ENCODE data around the gene XPO5.

XPO5 gene

GRCh38 chr6:43509142-43509983 is 66.5 kb downstream of the XPO5 start:
- H3K36me3 ChIP-seq (ENCODE audit: control insufficient read depth, insufficient read depth, low read length), result peaks cover 37% of the 10 kb centered on the region
- peaks cover 12% of the 10 kb centered on the region for H3K4me1 ChIP-seq (ENCODE audit: control insufficient read depth, insufficient read depth, low read length, poor library complexity, severe bottlenecking)
- H3K27ac ChIP-seq (ENCODE audit: insufficient read depth, low read length, poor library complexity, severe bottlenecking), result no peak overlapping the region
- H3K9me3 ChIP-seq (ENCODE audit: control insufficient read depth, low read length), result no peaks in the 10 kb centered on the region
- peak overlapping the region; percentile 58 for H3K4me3 ChIP-seq (ENCODE audit: insufficient read depth, low read depth, low read length, poor library complexity, severe bottlenecking)
- DNase-seq, result no peak
- peaks cover 9% of the 10 kb centered on the region for H3K27me3 ChIP-seq (replicated peaks; ENCODE audit: control insufficient read depth, insufficient read depth, low read length, poor library complexity, severe bottlenecking)

GRCh38 chr6:43508481-43509141 is 67.2 kb downstream of the XPO5 start:
- peaks cover 9% of the 10 kb centered on the region for H3K27me3 ChIP-seq (replicated peaks; ENCODE audit: control insufficient read depth, insufficient read depth, low read length, poor library complexity, severe bottlenecking)
- peaks cover 38% of the 10 kb centered on the region for H3K36me3 ChIP-seq (ENCODE audit: control insufficient read depth, insufficient read depth, low read length)
- H3K4me1 ChIP-seq (ENCODE audit: control insufficient read depth, insufficient read depth, low read length, poor library complexity, severe bottlenecking), result peaks cover 12% of the 10 kb centered on the region
- H3K27ac ChIP-seq (ENCODE audit: insufficient read depth, low read length, poor library complexity, severe bottlenecking), result no peak overlapping the region
- H3K4me3 ChIP-seq (ENCODE audit: insufficient read depth, low read depth, low read length, poor library complexity, severe bottlenecking), result no peak overlapping the region
- DNase-seq, result no peak
- H3K9me3 ChIP-seq (ENCODE audit: control insufficient read depth, low read length), result no peaks in the 10 kb centered on the region

- H3K36me3 ChIP-seq (ENCODE audit: control insufficient read depth, insufficient read depth, low read length), result peaks cover 36% of the 10 kb centered on the region
- H3K4me1 ChIP-seq (ENCODE audit: control insufficient read depth, insufficient read depth, low read length, poor library complexity, severe bottlenecking), result peaks cover 12% of the 10 kb centered on the region
- no peaks in the 10 kb centered on the region for H3K9me3 ChIP-seq (ENCODE audit: control insufficient read depth, low read length)
- H3K27me3 ChIP-seq (replicated peaks; ENCODE audit: control insufficient read depth, insufficient read depth, low read length, poor library complexity, severe bottlenecking), result peaks cover 9% of the 10 kb centered on the region
- DNase-seq, result peak; percentile 58 to 66 (median 62)
- no peak overlapping the region for H3K27ac ChIP-seq (ENCODE audit: insufficient read depth, low read length, poor library complexity, severe bottlenecking)
- no peak overlapping the region for H3K4me3 ChIP-seq (ENCODE audit: insufficient read depth, low read depth, low read length, poor library complexity, severe bottlenecking)
These were observed 69.0 kb downstream of the XPO5 start for GRCh38 chr6:43506667-43507471.

GRCh38 chr6:43506171-43506570 is 69.7 kb downstream of the XPO5 start:
- Histone ChIP-seq H3K36me3 (ENCODE audit: control insufficient read depth, insufficient read depth, low read length) (peaks cover 34% of the 10 kb centered on the region), H3K9me3 (ENCODE audit: control insufficient read depth, low read length) (no peaks in the 10 kb centered on the region), H3K4me1 (ENCODE audit: control insufficient read depth, insufficient read depth, low read length, poor library complexity, severe bottlenecking) (peaks cover 12% of the 10 kb centered on the region), H3K4me3 (ENCODE audit: insufficient read depth, low read depth, low read length, poor library complexity, severe bottlenecking) (no peak overlapping the region), H3K27ac (ENCODE audit: insufficient read depth, low read length, poor library complexity, severe bottlenecking) (peak overlapping the region; percentile 26), H3K27me3 (replicated peaks; ENCODE audit: control insufficient read depth, insufficient read depth, low read length, poor library complexity, severe bottlenecking) (peaks cover 9% of the 10 kb centered on the region)
- DNase-seq, result peak in 1 of 3 donors; percentile 26

GRCh38 chr6:43505718-43506117 is 70.1 kb downstream of the XPO5 start:
- H3K4me1 ChIP-seq (ENCODE audit: control insufficient read depth, insufficient read depth, low read length, poor library complexity, severe bottlenecking), result peaks cover 11% of the 10 kb centered on the region
- peaks cover 9% of the 10 kb centered on the region for H3K27me3 ChIP-seq (replicated peaks; ENCODE audit: control insufficient read depth, insufficient read depth, low read length, poor library complexity, severe bottlenecking)
- peaks cover 38% of the 10 kb centered on the region for H3K36me3 ChIP-seq (ENCODE audit: control insufficient read depth, insufficient read depth, low read length)
- peak overlapping the region; percentile 26 for H3K27ac ChIP-seq (ENCODE audit: insufficient read depth, low read length, poor library complexity, severe bottlenecking)
- H3K9me3 ChIP-seq (ENCODE audit: control insufficient read depth, low read length), result no peaks in the 10 kb centered on the region
- no peak overlapping the region for H3K4me3 ChIP-seq (ENCODE audit: insufficient read depth, low read depth, low read length, poor library complexity, severe bottlenecking)
- no peak for DNase-seq

- H3K4me3 ChIP-seq (ENCODE audit: insufficient read depth, low read depth, low read length, poor library complexity, severe bottlenecking), result no peak overlapping the region
- peaks cover 9% of the 10 kb centered on the region for H3K27me3 ChIP-seq (replicated peaks; ENCODE audit: control insufficient read depth, insufficient read depth, low read length, poor library complexity, severe bottlenecking)
- no peak overlapping the region for H3K27ac ChIP-seq (ENCODE audit: insufficient read depth, low read length, poor library complexity, severe bottlenecking)
- no peak for DNase-seq
- peaks cover 6% of the 10 kb centered on the region for H3K4me1 ChIP-seq (ENCODE audit: control insufficient read depth, insufficient read depth, low read length, poor library complexity, severe bottlenecking)
- H3K9me3 ChIP-seq (ENCODE audit: control insufficient read depth, low read length), result no peaks in the 10 kb centered on the region
- peaks cover 46% of the 10 kb centered on the region for H3K36me3 ChIP-seq (ENCODE audit: control insufficient read depth, insufficient read depth, low read length)
These were observed 70.9 kb downstream of the XPO5 start for GRCh38 chr6:43504756-43505593.

GRCh38 chr6:43503443-43503842 is 72.4 kb downstream of the XPO5 start:
- H3K36me3 ChIP-seq (ENCODE audit: control insufficient read depth, insufficient read depth, low read length), result peaks cover 61% of the 10 kb centered on the region
- no peaks in the 10 kb centered on the region for H3K9me3 ChIP-seq (ENCODE audit: control insufficient read depth, low read length)
- no peak overlapping the region for H3K4me3 ChIP-seq (ENCODE audit: insufficient read depth, low read depth, low read length, poor library complexity, severe bottlenecking)

GRCh38 chr6:43502666-43503065 is 73.2 kb downstream of the XPO5 start:
- no peak overlapping the region for H3K27ac ChIP-seq (ENCODE audit: insufficient read depth, low read length, poor library complexity, severe bottlenecking)
- H3K36me3 ChIP-seq (ENCODE audit: control insufficient read depth, insufficient read depth, low read length), result peaks cover 65% of the 10 kb centered on the region
- H3K4me1 ChIP-seq (ENCODE audit: control insufficient read depth, insufficient read depth, low read length, poor library complexity, severe bottlenecking), result no peaks in the 10 kb centered on the region
- H3K27me3 ChIP-seq (replicated peaks; ENCODE audit: control insufficient read depth, insufficient read depth, low read length, poor library complexity, severe bottlenecking), result no peaks in the 10 kb centered on the region
- H3K9me3 ChIP-seq (ENCODE audit: control insufficient read depth, low read length), result no peaks in the 10 kb centered on the region
- DNase-seq, result no peak
- H3K4me3 ChIP-seq (ENCODE audit: insufficient read depth, low read depth, low read length, poor library complexity, severe bottlenecking), result no peak overlapping the region

More at GRCh38 chr6:43503443-43503842, 72.4 kb downstream of the XPO5 start:
- no peak for DNase-seq
- Histone ChIP-seq H3K27me3 (replicated peaks; ENCODE audit: control insufficient read depth, insufficient read depth, low read length, poor library complexity, severe bottlenecking) (peaks cover 2% of the 10 kb centered on the region), H3K4me1 (ENCODE audit: control insufficient read depth, insufficient read depth, low read length, poor library complexity, severe bottlenecking) (no peaks in the 10 kb centered on the region), H3K27ac (ENCODE audit: insufficient read depth, low read length, poor library complexity, severe bottlenecking) (no peak overlapping the region)

- Histone ChIP-seq H3K4me1 (ENCODE audit: control insufficient read depth, insufficient read depth, low read length, poor library complexity, severe bottlenecking) (peaks cover under 1% of the 10 kb centered on the region), H3K9me3 (ENCODE audit: control insufficient read depth, low read length) (no peaks in the 10 kb centered on the region), H3K27ac (ENCODE audit: insufficient read depth, low read length, poor library complexity, severe bottlenecking) (no peak overlapping the region), H3K36me3 (ENCODE audit: control insufficient read depth, insufficient read depth, low read length) (peaks cover 65% of the 10 kb centered on the region), H3K4me3 (ENCODE audit: insufficient read depth, low read depth, low read length, poor library complexity, severe bottlenecking) (no peak overlapping the region), H3K27me3 (replicated peaks; ENCODE audit: control insufficient read depth, insufficient read depth, low read length, poor library complexity, severe bottlenecking) (no peaks in the 10 kb centered on the region)
- no peak for DNase-seq
These were observed 74.9 kb downstream of the XPO5 start for GRCh38 chr6:43500921-43501320.

Measured in effector memory CD4-positive, alpha-beta T cell (primary cell).